Calu3 (cell line): ENCODE results near the gene MAD2L2. TPM values are rescaled to one million over a fixed set of nuclear protein-coding genes. Genes with fewer than 3 reads are reported as not detected.

Experiments
- BruUV-seq: library from RNA; stranded (reverse); fragments of 400-500 nt; replicated peaks from 2 replicates; lab custom pipeline; 2021; lab: Mats Ljungman, UMichigan
- CTCF ChIA-PET: fragments of 300-600 bp; sonication (Branson Sonifier 250); formaldehyde crosslinking; loops from one replicate; lab custom pipeline; 2022; ENCODE audit warnings: antibody characterized with exemption; lab: Charles Lee
- DNase-seq: peaks from one replicate; pipeline ENCODE4 v3.0.0; 2022
- H3K27ac Mint-ChIP-seq: one replicate; pipeline ENCODE4 v1.8.0; 2022; ENCODE audit warnings: mixed read lengths; ENCODE audit not compliant: unreplicated experiment
- H3K27me3 Mint-ChIP-seq: one replicate; pipeline ENCODE4 v1.8.0; 2022; ENCODE audit warnings: mixed read lengths; ENCODE audit not compliant: unreplicated experiment
- H3K36me3 Mint-ChIP-seq: one replicate; pipeline ENCODE4 v1.8.0; 2022; ENCODE audit warnings: mild to moderate bottlenecking, moderate library complexity, mixed read lengths; ENCODE audit not compliant: insufficient read depth, unreplicated experiment
- H3K4me1 Mint-ChIP-seq: one replicate; pipeline ENCODE4 v1.8.0; 2022; ENCODE audit warnings: mild to moderate bottlenecking, low read depth, mixed read lengths; ENCODE audit not compliant: unreplicated experiment
- H3K4me3 Mint-ChIP-seq: one replicate; pipeline ENCODE4 v1.8.0; 2022; ENCODE audit warnings: mild to moderate bottlenecking, low read depth, moderate library complexity, mixed read lengths; ENCODE audit not compliant: unreplicated experiment
- H3K9me3 Mint-ChIP-seq: one replicate; pipeline ENCODE4 v1.8.0; 2022; ENCODE audit warnings: low read depth, mixed read lengths; ENCODE audit not compliant: unreplicated experiment
- intact Hi-C: fragments of 100-400 bp; cut with micrococcal nuclease; formaldehyde crosslinking; loops from one replicate; pipeline ENCODE4 v1.10.0; 2022; ENCODE audit not compliant: unreplicated experiment
- total RNA-seq: library from RNA; stranded (reverse); gene quantifications from 2 replicates; pipeline ENCODE4 v1.2.3, GENCODE V29; 2022
- TF ChIP-seq, protein P1 (sequence below): fragments of 200-600 bp; IDR thresholded peaks from one replicate; pipeline ENCODE4 v1.8.0; 2022; ENCODE audit warnings: antibody characterized with exemption; ENCODE audit not compliant: unreplicated experiment

Gene MAD2L2
- total RNA-seq, 1 experiment from 2014 or later: 19.2 TPM

DNA sequence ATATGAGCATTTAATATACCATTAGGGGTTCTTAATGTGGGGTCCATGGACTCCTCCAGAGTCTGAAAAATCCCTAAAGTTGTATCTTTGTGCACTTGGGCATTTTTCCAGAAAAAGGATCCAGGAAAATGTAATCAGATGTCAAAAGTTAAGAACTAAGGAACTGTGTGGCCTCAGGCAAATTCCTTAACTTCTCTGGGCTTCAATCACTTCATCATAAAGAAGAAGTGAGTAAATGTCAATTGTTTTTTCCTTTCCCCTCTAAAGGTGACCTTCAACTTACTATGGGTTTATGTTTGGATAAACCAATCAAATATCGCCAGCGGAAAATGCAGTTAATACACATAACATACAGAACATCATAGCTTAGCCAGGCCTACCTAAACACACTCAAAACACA is 2.5 kb downstream of the MAD2L2 start:
- no peak overlapping the region for H3K27ac Mint-ChIP-seq
- no peaks in the 10 kb centered on the region for H3K4me1 Mint-ChIP-seq
- intact Hi-C loops: no loop called here
- H3K4me3 Mint-ChIP-seq: no peak overlapping the region
- BruUV-seq: no TSS peak
- CTCF ChIA-PET: no interaction called here
- DNase-seq: no peak
- H3K36me3 Mint-ChIP-seq: peaks cover 19% of the 10 kb centered on the region
- TF ChIP-seq, protein P1, sequence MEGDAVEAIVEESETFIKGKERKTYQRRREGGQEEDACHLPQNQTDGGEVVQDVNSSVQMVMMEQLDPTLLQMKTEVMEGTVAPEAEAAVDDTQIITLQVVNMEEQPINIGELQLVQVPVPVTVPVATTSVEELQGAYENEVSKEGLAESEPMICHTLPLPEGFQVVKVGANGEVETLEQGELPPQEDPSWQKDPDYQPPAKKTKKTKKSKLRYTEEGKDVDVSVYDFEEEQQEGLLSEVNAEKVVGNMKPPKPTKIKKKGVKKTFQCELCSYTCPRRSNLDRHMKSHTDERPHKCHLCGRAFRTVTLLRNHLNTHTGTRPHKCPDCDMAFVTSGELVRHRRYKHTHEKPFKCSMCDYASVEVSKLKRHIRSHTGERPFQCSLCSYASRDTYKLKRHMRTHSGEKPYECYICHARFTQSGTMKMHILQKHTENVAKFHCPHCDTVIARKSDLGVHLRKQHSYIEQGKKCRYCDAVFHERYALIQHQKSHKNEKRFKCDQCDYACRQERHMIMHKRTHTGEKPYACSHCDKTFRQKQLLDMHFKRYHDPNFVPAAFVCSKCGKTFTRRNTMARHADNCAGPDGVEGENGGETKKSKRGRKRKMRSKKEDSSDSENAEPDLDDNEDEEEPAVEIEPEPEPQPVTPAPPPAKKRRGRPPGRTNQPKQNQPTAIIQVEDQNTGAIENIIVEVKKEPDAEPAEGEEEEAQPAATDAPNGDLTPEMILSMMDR: no peak
- H3K27me3 Mint-ChIP-seq: no peaks in the 10 kb centered on the region
- no peaks in the 10 kb centered on the region for H3K9me3 Mint-ChIP-seq

DNA sequence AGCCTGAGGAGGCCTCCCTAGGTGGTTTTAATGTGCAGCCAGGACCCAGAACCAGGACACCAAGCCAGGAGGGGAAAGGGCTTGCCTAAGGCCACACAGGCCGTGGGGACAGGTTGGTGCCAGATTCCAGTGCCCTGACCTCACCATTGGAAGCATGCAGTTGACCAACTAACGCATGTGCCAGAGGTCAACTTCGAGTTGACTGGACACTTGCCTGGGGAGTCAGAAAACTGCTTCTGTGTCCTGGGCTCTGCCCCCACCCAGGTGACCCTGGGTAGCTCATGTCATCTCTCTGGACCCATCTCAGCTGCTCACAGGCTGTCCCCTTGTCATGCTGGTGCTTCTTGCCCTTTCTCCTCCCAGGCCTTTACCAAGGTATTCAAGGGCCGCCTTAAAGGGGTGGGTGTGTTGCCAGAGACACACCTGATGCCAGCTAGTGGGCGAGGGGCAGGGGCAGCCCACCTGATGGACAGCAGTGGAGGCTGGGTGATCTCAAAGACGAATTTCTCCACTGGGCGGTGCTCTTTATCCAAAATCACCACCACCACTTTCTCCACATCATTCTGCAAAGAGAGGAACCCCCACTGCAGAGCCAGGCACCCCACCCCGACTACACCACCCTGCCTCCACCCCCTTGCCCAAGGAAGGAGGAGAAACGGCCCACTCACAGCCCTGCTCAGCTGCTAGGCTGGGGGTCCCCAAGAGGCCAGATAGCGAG is 4.4 kb downstream of the MAD2L2 start:
- intact Hi-C loops: no loop called here
- CTCF ChIA-PET: interaction anchor here (0.6 to 0.7 kb wide), 2 partner anchors 1081 to 1223 kb away, joined by 3 read pairs; no protein-coding TSS in a partner anchor
- DNase-seq: no peak
- no peaks in the 10 kb centered on the region for H3K9me3 Mint-ChIP-seq
- H3K27ac Mint-ChIP-seq: no peak overlapping the region
- H3K4me3 Mint-ChIP-seq: no peak overlapping the region
- H3K4me1 Mint-ChIP-seq: no peaks in the 10 kb centered on the region
- H3K36me3 Mint-ChIP-seq: peaks cover 16% of the 10 kb centered on the region
- no peaks in the 10 kb centered on the region for H3K27me3 Mint-ChIP-seq
- TF ChIP-seq, protein P1: no peak
- no TSS peak for BruUV-seq

DNA sequence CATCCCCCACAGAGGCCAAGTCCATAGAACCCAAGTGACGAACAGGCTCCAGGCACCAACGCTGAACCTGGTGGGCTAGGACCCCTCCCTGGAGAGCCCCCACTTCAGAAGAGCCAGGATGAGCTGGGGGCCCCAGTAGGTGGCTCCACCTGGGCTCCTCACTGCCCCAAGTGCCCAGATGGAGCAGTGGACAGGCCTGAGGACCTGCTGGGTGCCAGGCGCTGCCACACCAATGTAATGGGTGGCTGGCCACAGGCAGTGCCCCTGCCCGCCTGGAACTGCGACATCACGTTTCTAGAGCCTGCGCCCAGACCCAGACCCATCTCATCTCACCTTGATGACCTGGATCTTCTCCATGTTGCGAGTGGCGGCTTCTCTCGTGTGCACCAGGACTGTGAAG is 5.6 kb downstream of the MAD2L2 start:
- CTCF ChIA-PET: no interaction called here
- Mint-ChIP-seq H3K27me3 (no peaks in the 10 kb centered on the region), H3K27ac (no peak overlapping the region), H3K9me3 (no peaks in the 10 kb centered on the region), H3K4me3 (no peak overlapping the region), H3K36me3 (peaks cover 4% of the 10 kb centered on the region), H3K4me1 (no peaks in the 10 kb centered on the region)
- no peak for DNase-seq
- intact Hi-C loops: no loop called here
- no TSS peak for BruUV-seq
- TF ChIP-seq, protein P1: no peak

DNA sequence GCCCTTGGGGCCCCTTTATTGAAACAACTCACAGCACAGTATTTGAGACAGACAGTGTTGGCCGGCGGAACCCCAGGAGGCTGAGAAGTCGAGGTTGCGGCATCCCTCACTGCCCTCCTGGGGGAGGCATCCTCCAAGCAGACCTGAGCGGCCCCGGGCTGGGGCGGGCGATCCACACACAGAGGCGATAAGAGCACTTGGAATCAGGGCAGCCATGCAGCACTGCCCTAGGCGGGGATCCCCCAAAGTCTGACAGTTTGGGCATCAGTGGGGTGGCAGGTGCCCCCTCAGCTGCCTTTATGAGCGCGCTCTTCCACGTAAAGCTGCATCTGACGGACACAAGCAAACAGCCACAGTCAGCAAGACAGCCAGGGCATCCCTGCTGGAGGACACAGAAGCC is 6.5 kb downstream of the MAD2L2 start:
- intact Hi-C loops: no loop called here
- no TSS peak for BruUV-seq
- H3K4me3 Mint-ChIP-seq: no peak overlapping the region
- CTCF ChIA-PET: no interaction called here
- TF ChIP-seq, protein P1: no peak
- DNase-seq: no peak
- H3K4me1 Mint-ChIP-seq: no peaks in the 10 kb centered on the region
- no peaks in the 10 kb centered on the region for H3K9me3 Mint-ChIP-seq
- H3K27ac Mint-ChIP-seq: no peak overlapping the region
- H3K36me3 Mint-ChIP-seq: no peaks in the 10 kb centered on the region
- no peaks in the 10 kb centered on the region for H3K27me3 Mint-ChIP-seq
